HG02885 (cell line): ENCODE results near the gene CBX1.
A peak's percentile ranks its signal among the peaks of the same experiment; 100 is the strongest.
"Not testable (repeated sequence)": the region's sequence is repeated elsewhere in the genome, so short reads cannot be mapped to it uniquely, and the experiment has no call there.

Experiments used
- ATAC-seq: cut with Tn5 transposase; IDR thresholded peaks from one replicate; pipeline ENCODE4 v1.9.1; 2021; ENCODE audit warnings: mild to moderate bottlenecking; ENCODE audit not compliant: unreplicated experiment, poor library complexity

CBX1 gene

DNA sequence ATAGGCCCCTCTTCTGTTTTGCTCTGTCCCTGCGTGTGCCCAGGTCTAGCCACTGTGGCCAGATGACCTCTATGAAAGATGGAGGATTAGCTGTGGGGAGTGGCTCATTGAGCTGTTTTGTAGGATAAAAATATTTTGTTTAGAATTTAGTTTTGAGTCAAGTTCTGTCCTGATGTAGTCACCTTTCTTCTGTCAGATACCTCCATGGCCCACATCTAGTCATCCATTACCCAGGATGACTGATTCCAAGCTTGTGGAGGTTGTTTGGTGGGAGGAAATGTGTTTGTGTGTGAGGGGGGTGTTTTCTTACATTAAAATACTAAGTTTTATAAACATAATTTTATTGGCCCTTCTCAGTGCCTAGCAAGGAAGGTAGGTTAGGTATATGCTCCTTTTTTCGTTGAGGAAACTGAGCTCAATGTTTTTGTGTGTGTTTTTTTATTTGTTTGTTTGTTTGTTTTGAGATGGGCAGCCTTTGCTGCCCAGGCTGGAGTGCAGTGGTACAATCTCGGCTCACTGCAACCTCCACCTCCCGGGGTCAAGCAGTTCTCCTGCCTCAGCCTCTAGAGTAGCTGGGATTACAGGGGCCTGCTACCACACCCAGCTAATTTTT lies 22.6 kb upstream of the CBX1 start:
- no peak for ATAC-seq

- ATAC-seq: no peak
Measured at GRCh38 chr17:48123111-48123510, 21.8 kb upstream of the CBX1 start.

DNA sequence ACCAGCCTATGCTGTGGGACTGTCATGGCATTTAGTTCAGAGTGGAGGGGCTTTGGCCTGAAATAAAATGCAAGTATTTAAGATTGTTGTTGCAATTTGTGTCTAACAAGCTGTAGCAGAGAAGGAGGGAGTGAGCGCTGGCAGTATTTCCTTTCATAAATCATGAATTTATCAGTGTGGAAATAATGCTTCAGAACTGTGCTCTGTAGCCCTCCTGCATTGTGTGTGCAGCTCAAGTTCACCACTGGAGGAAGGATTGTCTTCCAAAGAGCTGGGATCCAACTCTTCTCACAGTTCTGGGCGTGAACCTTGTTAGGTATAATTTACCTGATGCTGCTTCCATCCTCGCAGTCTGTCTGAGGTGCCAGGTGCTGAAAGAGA lies 21.4 kb upstream of the CBX1 start:
- ATAC-seq: no peak

GRCh38 chr17:48121923-48122664 lies 20.8 kb upstream of the CBX1 start:
- ATAC-seq: no peak

DNA sequence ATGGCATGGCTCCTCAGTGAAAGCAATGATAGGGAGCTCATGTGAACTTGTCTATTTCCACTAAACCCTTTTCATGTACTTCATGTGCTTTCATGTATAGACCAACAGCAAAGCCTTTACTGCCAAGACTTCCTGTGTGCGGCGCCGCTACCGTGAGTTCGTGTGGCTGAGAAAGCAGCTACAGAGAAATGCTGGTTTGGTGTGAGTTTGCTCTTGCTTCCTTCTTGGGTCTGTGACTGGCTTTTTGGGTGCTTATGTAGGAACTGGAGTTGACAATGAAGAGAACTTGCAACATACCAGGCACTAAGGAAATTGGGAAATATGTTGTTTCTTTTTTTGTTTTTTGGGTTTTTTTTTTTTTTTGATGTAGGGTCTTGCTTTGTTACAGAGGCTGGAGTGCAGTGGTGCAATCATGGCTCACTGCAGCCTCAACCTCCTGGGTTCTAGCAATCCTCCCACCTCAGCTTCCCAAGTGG lies 12.0 kb upstream of the CBX1 start:
- peak; percentile 50 for ATAC-seq

DNA sequence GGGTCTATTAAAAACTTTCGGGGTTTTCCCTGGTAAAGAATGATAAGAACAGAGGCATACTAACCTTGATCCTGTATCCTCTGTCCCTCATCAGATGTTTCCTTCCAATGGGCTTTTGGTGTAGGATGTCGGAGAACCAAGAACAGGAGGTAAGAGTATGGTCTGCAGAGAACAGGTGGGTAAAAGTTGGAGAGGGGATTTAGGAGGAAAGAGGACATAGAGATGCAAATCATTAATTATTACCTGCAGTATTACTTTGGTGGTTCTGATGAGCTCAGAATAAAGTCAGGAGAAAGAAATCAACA lies 10.6 kb upstream of the CBX1 start:
- no peak for ATAC-seq

- ATAC-seq: no peak
Measured at GRCh38 chr17:48110761-48111160, 9.5 kb upstream of the CBX1 start.

DNA sequence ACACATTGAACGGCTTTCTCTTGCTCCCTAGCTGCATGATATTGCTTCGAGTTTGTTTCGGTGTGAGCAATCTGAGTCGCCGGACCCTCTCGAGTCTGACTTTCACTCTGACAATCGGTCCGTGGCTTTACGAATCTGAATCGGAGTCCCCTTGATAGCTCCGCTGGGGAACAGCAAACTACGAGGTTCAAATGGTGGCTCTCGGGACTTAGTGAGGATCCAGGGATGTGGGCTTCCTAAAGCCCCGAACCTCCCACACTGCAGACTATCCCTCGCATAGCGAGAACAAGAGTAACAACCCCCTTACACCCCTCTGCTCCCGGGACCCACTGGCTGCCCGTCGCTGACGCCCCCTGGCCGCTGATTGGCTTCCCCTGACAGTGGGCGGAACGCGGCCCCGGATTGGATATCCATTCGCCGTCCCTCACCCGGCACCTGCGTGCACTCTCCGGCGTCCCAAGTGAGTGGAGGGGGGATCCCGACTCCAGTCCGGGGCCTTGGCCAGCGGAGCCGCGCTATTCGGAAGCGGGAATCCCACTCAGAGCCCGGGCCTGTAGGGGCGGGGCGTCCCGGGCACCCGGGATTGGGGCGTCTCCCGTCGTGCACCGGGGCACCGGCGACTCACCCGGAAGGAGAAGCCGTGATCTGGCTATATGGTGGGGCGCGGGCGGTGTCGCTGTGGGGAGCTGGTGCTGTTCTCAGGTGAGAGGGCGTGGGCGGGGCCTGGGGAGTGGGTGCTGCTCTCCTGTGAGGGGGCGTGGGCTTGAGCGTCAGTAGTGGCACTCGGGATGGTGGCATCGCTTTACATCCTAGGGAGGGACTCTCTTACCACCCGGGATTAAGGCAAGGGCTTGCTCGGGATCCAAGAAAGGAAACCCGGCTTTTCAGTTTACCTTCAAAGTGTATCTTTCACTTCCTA lies 6.1 kb upstream of the CBX1 start, which contains the start of gene SNX11:
SNX11 (plus strand) TSS at position 630 of the 919 bp plus-strand sequence. CDS start 4,278 bp downstream, outside the sequence.
- ATAC-seq: peak; percentile 85

- no peak for ATAC-seq
Measured at GRCh38 chr17:48106802-48107136, 5.5 kb upstream of the CBX1 start.

DNA sequence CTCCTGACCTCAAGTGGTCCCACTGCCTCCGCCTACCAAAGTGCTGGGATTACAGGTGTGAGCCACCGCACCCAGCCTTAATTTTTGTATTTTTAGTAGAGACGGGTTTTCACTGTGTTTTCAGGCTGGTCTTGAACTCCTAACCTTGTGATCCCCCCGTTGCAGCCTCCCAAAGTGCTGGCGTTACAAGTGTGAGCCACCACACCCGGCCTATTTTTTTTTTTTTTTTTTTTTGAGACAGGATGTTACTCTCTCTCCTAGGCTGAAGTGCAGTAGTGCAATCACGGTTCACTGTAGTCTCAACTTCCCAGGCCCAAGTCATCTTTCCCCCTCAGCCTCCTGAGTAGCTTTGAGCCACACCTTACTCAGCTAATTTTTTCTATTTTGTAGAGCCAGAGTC lies 3.2 kb upstream of the CBX1 start:
- no peak for ATAC-seq

DNA sequence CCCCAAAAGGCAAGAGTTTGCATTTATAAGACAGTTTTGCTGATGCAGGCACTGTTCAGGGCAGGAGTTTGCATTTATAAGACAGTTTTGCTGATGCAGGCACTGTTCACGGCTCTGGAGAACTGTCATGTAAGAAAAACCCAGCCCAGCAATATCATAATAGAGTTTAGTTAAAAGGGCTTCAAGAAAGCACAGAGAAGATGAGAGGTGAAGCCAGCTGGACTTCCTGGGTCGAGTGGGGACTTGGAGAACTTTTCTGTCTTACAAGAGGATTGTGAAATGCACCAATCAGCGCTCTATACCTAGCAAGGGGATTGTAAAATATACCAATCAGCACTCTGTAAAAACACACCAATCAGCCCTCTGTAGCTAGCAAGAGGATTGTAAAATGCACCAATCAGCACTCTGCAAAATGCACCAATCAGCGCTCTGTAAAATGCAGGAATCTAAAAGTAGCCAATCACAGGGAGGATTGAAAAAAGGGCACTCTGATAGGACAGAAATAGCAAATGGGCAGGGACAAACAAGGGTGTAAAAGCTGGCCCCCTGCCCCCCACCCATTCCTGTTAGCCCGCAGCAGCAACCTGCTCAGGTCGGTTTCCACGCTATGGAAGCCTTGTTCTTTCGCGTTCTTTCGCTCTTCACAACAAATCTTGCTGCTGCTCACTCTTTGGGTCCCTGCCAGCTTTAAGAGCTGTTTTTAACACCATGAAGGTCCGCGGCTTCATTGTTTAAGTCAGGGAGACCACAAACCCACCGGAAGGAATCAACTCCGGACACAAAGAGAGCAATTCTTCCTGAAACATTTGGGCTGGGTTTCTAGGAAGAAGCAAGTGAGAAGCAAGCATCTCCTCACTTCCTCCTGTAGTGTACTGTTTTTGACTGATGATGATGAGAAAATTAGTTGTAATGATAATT lies 1.8 kb upstream of the CBX1 start:
- ATAC-seq: no peak

- ATAC-seq: no peak
Measured at GRCh38 chr17:48102043-48102750, 919 bp upstream of the CBX1 start.

- ATAC-seq: no peak
Measured at GRCh38 chr17:48100591-48101011, 677 bp downstream of the CBX1 start.

DNA sequence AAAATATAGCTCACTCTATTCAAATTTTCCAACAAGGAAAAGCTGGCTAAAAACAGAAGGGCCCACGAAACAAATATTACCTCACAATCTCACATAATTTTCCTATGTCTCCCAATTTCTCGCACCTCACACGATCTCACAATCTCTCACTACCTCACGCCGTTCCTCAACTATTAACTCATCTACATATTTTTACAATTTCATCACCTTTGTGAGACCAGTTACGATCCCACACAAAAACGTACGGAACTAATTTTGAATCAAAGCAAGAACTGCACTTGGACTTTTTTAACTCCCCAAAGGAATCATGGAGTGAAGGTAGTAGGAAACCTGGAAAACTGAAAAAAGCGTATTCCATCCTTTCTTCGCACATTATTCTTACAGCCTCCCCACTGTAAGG lies 1.1 kb downstream of the CBX1 start:
- ATAC-seq: no peak

GRCh38 chr17:48095611-48096010 lies 5.7 kb downstream of the CBX1 start:
- ATAC-seq: no peak

- no peak for ATAC-seq
Measured at GRCh38 chr17:48093341-48094045, 7.8 kb downstream of the CBX1 start.

DNA sequence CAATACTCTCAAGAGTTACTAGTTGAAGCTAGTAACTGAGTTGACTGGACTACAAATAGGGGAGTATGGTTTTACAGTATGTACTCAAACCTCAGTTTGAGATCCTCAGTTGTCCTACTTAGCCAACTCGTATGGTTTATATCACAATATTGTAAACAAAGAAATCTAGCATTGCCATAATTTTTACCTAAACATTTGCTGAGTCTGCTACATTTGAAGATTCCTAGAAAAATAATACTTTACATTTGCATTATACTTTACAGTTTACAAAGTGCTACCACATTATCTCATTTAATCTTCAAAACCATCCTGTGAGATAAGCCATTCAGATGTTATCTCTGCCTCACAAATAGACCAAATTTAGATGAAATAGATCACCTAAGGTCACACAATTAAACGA lies 16.3 kb downstream of the CBX1 start:
- no peak for ATAC-seq

DNA sequence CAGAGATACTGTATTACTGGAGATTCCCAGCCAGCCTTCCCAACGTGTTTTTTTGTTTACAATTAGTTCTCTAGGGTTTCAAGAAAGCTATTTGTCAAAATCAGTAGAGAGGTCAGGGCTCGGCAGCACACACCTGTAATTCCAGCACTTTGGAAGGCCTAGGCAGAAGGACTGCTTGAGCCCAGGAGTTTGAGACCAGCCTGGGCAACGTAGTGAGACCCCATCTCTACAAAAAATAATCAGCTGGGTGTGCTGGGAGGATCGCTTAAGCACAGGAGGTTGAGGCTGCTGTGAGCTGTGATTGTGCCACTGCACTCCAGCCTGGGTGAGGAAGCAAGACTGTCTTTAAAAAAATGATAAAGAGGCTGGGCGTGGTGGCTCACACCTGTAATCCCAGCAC lies 19.4 kb downstream of the CBX1 start:
- ATAC-seq: no peak

GRCh38 chr17:48077152-48077551 lies 24.1 kb downstream of the CBX1 start:
- ATAC-seq: not testable (repeated sequence)
